Skeletal muscle cell (primary cell): ENCODE results near the gene RPF1.

ENCODE experiments used
- DNase-seq: peaks from one replicate; pipeline ENCODE4 v3.0.0-alpha.2; 2010; ENCODE audit warnings: low read depth
- H3K4me3 ChIP-seq: 2 replicates; pipeline ENCODE4 v1.5.1; 2011; ENCODE audit warnings: low read depth, mild to moderate bottlenecking, control low read depth, low read length, moderate library complexity

RPF1 gene

GRCh38 chr1:84539972-84540371 is 60.9 kb downstream of the RPF1 start:
- H3K4me3 ChIP-seq = no peak overlapping the region
- DNase-seq = no peak

GRCh38 chr1:84540759-84541158 is 61.7 kb downstream of the RPF1 start:
- no peak overlapping the region for H3K4me3 ChIP-seq
- DNase-seq = no peak

- no peak overlapping the region for H3K4me3 ChIP-seq
- no peak for DNase-seq
These were observed 62.6 kb downstream of the RPF1 start for GRCh38 chr1:84541679-84542078.
